K562 (cell line): ENCODE results near the gene SVIL. TPM values are rescaled to one million over a fixed set of nuclear protein-coding genes. Genes with fewer than 3 reads are reported as not detected.

Experiments
- ATAC-seq: fragments of 200-7000 bp; cut with Tn5 transposase; 3 replicates; pipeline ENCODE4 v1.9.1; 2020; ENCODE audit warnings: moderate library complexity
- BruUV-seq: library from RNA; stranded (reverse); fragments of 400-500 nt; replicated peaks from 2 replicates; lab custom pipeline; 2021; lab: Mats Ljungman, UMichigan
- CTCF ChIA-PET: fragments of 300-600 bp; formaldehyde crosslinking; extraction: SDS; loops from one replicate; lab custom pipeline; 2021; ENCODE audit warnings: low intra/inter-chr PET ratio; lab: Yijun Ruan, JAX
- POLR2A ChIA-PET: fragments of 300-600, 350-650 bp; sonication (Branson Sonifier 250); formaldehyde crosslinking; extraction: SDS; loops from one replicate; lab custom pipeline; 2021; ENCODE audit warnings: antibody characterized with exemption, inconsistent platforms; lab: Yijun Ruan, JAX
- DNase-seq, 4 experiments: peaks; one replicate each; pipeline versions ENCODE4 v3.0.0 to v3.0.0-alpha.2; 2011 to 2018; ENCODE audit warnings: low spot score in 3 of 4, mixed read lengths in 3 of 4; ENCODE audit errors: extremely low read depth in 1 of 4
- FAIRE-seq: peaks from 2 replicates; lab custom pipeline; 2011; peaks lifted over from hg19 to GRCh38; lab: Jason Lieb, UNC
- H2AFZ ChIP-seq: 2 replicates; pipeline ENCODE4 v1.6.0; 2011; ENCODE audit warnings: low read depth, low read length, control low read depth, inconsistent platforms
- H3K27ac ChIP-seq: fragments of 200-600 bp; 3 replicates; pipeline ENCODE4 v1.8.0; 2011; ENCODE audit warnings: low read depth, mild to moderate bottlenecking, control low read depth, inconsistent platforms, low read length, moderate library complexity, mixed read lengths; ENCODE audit errors: extremely low read depth
- H3K27me3 ChIP-seq, 2 experiments: fragments of 300-600 bp in 1 of 2; 2 replicates in 1 of 2; 3 replicates in 1 of 2; pipeline versions ENCODE4 v1.6.0 to v1.8.0; 2011; ENCODE audit warnings: inconsistent platforms in 2 of 2, low read length in 2 of 2, mild to moderate bottlenecking in 1 of 2, mixed read lengths in 1 of 2, moderate library complexity in 1 of 2; ENCODE audit not compliant: control insufficient read depth in 2 of 2, insufficient read depth in 2 of 2
- H3K36me3 ChIP-seq: fragments of 300-600 bp; 3 replicates; pipeline ENCODE4 v1.8.0; 2011; ENCODE audit warnings: mild to moderate bottlenecking, low read length, inconsistent platforms; ENCODE audit not compliant: control insufficient read depth, insufficient read depth
- H3K4me1 ChIP-seq, 2 experiments: fragments of 200-600 bp in 1 of 2; replicated peaks in 1 of 2; 2 replicates in 1 of 2; 3 replicates in 1 of 2; pipeline versions ENCODE4 v1.5.1 to v1.8.0; 2011; ENCODE audit warnings: inconsistent platforms in 2 of 2, low read length in 2 of 2, mild to moderate bottlenecking in 1 of 2, mixed read lengths in 1 of 2, moderate library complexity in 1 of 2; ENCODE audit not compliant: control insufficient read depth in 2 of 2, insufficient read depth in 2 of 2
- H3K4me2 ChIP-seq: 2 replicates; pipeline ENCODE4 v1.6.1; 2011; ENCODE audit warnings: low read length, control low read depth, inconsistent platforms, mixed read lengths; ENCODE audit not compliant: insufficient read depth
- H3K4me3 ChIP-seq: fragments of 200-600 bp; sonication (generic), shearing (Covaris generic); 2 replicates; pipeline ENCODE4 v1.5.1; 2016; ENCODE audit warnings: control low read depth, inconsistent platforms
- H3K79me2 ChIP-seq: fragments of 200-600 bp; 3 replicates; pipeline ENCODE4 v1.8.0; 2011; ENCODE audit warnings: low read length, inconsistent platforms; ENCODE audit not compliant: control insufficient read depth, insufficient read depth
- H3K9ac ChIP-seq, 2 experiments: 2 replicates each; pipeline versions ENCODE4 v1.6.0 to v1.6.1; 2011; ENCODE audit warnings: low read depth in 2 of 2, low read length in 2 of 2, control low read depth in 1 of 2, inconsistent platforms in 1 of 2, mild to moderate bottlenecking in 1 of 2, mixed read lengths in 1 of 2; ENCODE audit not compliant: insufficient read depth in 1 of 2
- H3K9me1 ChIP-seq: one replicate; pipeline ENCODE4 v1.6.0; 2011; ENCODE audit warnings: inconsistent platforms, mild to moderate bottlenecking, low read length, moderate library complexity; ENCODE audit not compliant: control insufficient read depth, insufficient read depth
- H3K9me3 ChIP-seq: replicated peaks from 2 replicates; pipeline ENCODE4 v1.5.1; 2011; ENCODE audit warnings: low read depth, low read length, inconsistent platforms; ENCODE audit not compliant: control insufficient read depth, insufficient read depth
- H4K20me1 ChIP-seq: replicated peaks from 2 replicates; pipeline ENCODE4 v1.6.1; 2011; ENCODE audit warnings: low read length, inconsistent platforms, mixed read lengths; ENCODE audit not compliant: control insufficient read depth, insufficient read depth
- FIP1L1 ChIP-seq: fragments of 200-400 bp; formaldehyde crosslinking; IDR thresholded peaks from 2 replicates; pipeline ENCODE4 v1.6.1; 2018; ENCODE audit warnings: mild to moderate bottlenecking, low read depth, low read length; ENCODE audit not compliant: poor library complexity, severe bottlenecking
- ILK ChIP-seq: fragments of 450-650 bp; IDR thresholded peaks from 2 replicates; pipeline ENCODE4 v1.6.1; 2016; ENCODE audit warnings: missing genetic modification characterization, low read depth, mild to moderate bottlenecking, missing compliant biosample characterization, moderate library complexity, borderline replicate concordance
- NEUROD1 ChIP-seq: fragments of 150-350 bp; IDR thresholded peaks from 2 replicates; pipeline ENCODE4 v1.6.1; 2014; ENCODE audit warnings: borderline replicate concordance, low read length, low read depth; ENCODE audit not compliant: partially characterized antibody
- NR2C1 ChIP-seq, 2 experiments: fragments of 450-650 bp; IDR thresholded peaks; 2 replicates each; pipeline ENCODE4 v1.6.1; 2017; ENCODE audit warnings: mild to moderate bottlenecking in 2 of 2, antibody characterized with exemption in 1 of 2, inconsistent platforms in 1 of 2, missing compliant biosample characterization in 1 of 2, missing genetic modification characterization in 1 of 2
- NR2C2 ChIP-seq, 2 experiments: fragments of 200-800 bp in 1 of 2; sonication (Bioruptor generic) in 1 of 2; sonication (generic) in 1 of 2; formaldehyde crosslinking in 1 of 2; IDR thresholded peaks; 2 replicates each; pipeline versions ENCODE4 v1.6.1 to v1.8.0; 2016 to 2022; ENCODE audit warnings: mild to moderate bottlenecking in 1 of 2, missing compliant biosample characterization in 1 of 2, missing genetic modification characterization in 1 of 2, missing genetic modification reagents in 1 of 2
- POLR2G ChIP-seq: fragments of 200-400 bp; formaldehyde crosslinking; IDR thresholded peaks from 2 replicates; pipeline ENCODE4 v1.6.1; 2017; ENCODE audit warnings: low read depth, mild to moderate bottlenecking, antibody characterized with exemption, low read length, moderate library complexity
- PRPF4 ChIP-seq: fragments of 200-400 bp; formaldehyde crosslinking; IDR thresholded peaks from one replicate; pipeline ENCODE4 v1.6.1; 2017; ENCODE audit warnings: low read length, low read depth, mild to moderate bottlenecking; ENCODE audit not compliant: insufficient read depth, poor library complexity, severe bottlenecking
- SETDB1 ChIP-seq: IDR thresholded peaks from one replicate; pipeline ENCODE4 v1.6.1; 2012; ENCODE audit warnings: low read length, control low read depth, inconsistent platforms
- TFE3 ChIP-seq: fragments of 450-650 bp; formaldehyde crosslinking; IDR thresholded peaks from 2 replicates; pipeline ENCODE4 v1.4.0; 2020; ENCODE audit warnings: mild to moderate bottlenecking, mixed read lengths
- TRIM24 ChIP-seq, 2 experiments: fragments of 450-650 bp; IDR thresholded peaks; 2 replicates each; pipeline ENCODE4 v1.6.1; 2016
- ZNF12 ChIP-seq: sonication (generic); formaldehyde crosslinking; IDR thresholded peaks from 2 replicates; pipeline ENCODE4 v1.4.0; 2020; ENCODE audit warnings: mild to moderate bottlenecking, missing genetic modification reagents
- ZNF780A ChIP-seq: fragments of 250-450 bp; sonication (Bioruptor Pico); IDR thresholded peaks from 2 replicates; pipeline ENCODE4 v1.5.0; 2021; ENCODE audit warnings: mild to moderate bottlenecking
- in situ Hi-C: fragments of 300-500 bp; cut with MboI; formaldehyde crosslinking; loops from 4 replicates; pipeline ENCODE4 v1.15.0; 2018; ENCODE audit warnings: inconsistent platforms, mixed read lengths
- intact Hi-C: fragments of 100-400 bp; cut with micrococcal nuclease; formaldehyde crosslinking; loops from 2 replicates; pipeline ENCODE4 v1.14.2; 2022
- polyA plus RNA-seq, 8 experiments: library from polyadenylated mRNA; depleted of rRNA in 4 of 8; stranded (reverse) in 5 of 8; unstranded in 3 of 8; fragments of >200 nt; fragmentation: Nextera tagmentation in 2 of 8; fragmentation: Illumina TruSeq in 1 of 8; extraction: Ambion mirVana in 2 of 8; extraction: Trizol in 1 of 8; gene quantifications; 2 replicates each; pipeline versions ENCODE4 v1.2.1 to v1.2.3, GENCODE V29; 2011 to 2014; ENCODE audit warnings: inconsistent platforms in 1 of 8, missing spikeins in 1 of 8
- total RNA-seq, 7 experiments: library from RNA; depleted of rRNA in 6 of 7; stranded (reverse); fragments of >200 nt in 6 of 7; fragmentation: Illumina TruSeq in 2 of 7; extraction: Trizol in 2 of 7; gene quantifications; 2 replicates each; pipeline versions ENCODE4 v1.2.1 to v1.2.3, GENCODE V29; 2011 to 2021; ENCODE audit warnings: low replicate concordance in 1 of 7

The SVIL gene
- total and polyA plus RNA-seq, 9 of the 15 experiments (the other 6 are each of a cell fraction or from before 2014, with no cell fraction given) = under 0.01 to 0.18 (median 0.05) TPM; not detected in 3

- H3K27me3 ChIP-seq = no peaks in the 10 kb centered on the region; a peak in 2 of 5 replicates
- intact Hi-C loops (no loop called here), in situ Hi-C loops (loop anchor here (5.0 kb wide), 1 partner anchor 1088 kb away; no protein-coding TSS in a partner anchor)
- ChIA-PET CTCF (no interaction called here), POLR2A (no interaction called here)
- FAIRE-seq (no peak), ATAC-seq (no peak), DNase-seq (no peak)
- no peak overlapping the region for H3K4me3 ChIP-seq
- H3K36me3 ChIP-seq = no peaks in the 10 kb centered on the region
- H3K4me1 ChIP-seq = no peaks in the 10 kb centered on the region
- BruUV-seq = no TSS peak
- no peak overlapping the region for H2AFZ ChIP-seq
- H4K20me1 ChIP-seq = no peaks in the 10 kb centered on the region
- no peaks in the 10 kb centered on the region for H3K9me3 ChIP-seq
- no peak overlapping the region for H3K4me2 ChIP-seq
- no peaks in the 10 kb centered on the region for H3K9me1 ChIP-seq
- no peak for TF ChIP-seq TFE3 (CRISPR knock-in tag)
- no peak for TF ChIP-seq NEUROD1
- no peak for TF ChIP-seq ZNF12 (CRISPR knock-in tag)
- no peak for TF ChIP-seq FIP1L1
- TF ChIP-seq PRPF4 = no peak
- no peak for TF ChIP-seq NR2C1 (IDR thresholded peaks at IDR 0.05)
- TF ChIP-seq NR2C1 (tag; IDR thresholded peaks at IDR 0.05) = no peak
- no peak for TF ChIP-seq POLR2G
- TF ChIP-seq NR2C2 (CRISPR knock-in tag; IDR thresholded peaks at IDR 0.05) = no peak
- no peak for TF ChIP-seq NR2C2 (tag; IDR thresholded peaks at IDR 0.05)
- no peak for TF ChIP-seq SETDB1
- no peak for TF ChIP-seq ILK (tag)
- TF ChIP-seq ZNF780A (CRISPR knock-in tag) = no peak
- TF ChIP-seq TRIM24 (IDR thresholded peaks at IDR 0.05) = no peak
- H3K9ac ChIP-seq = no peak overlapping the region
- H3K79me2 ChIP-seq = no peaks in the 10 kb centered on the region
- H3K27ac ChIP-seq = no peak overlapping the region
Observed at GRCh38 chr10:29569795-29570194, 65.0 kb downstream of the SVIL start.
